Activated T-cell treated with anti-CD3 and anti-CD28 coated beads, Interleukin-2, amount 50 U/mL, for 1 hour (primary cell): ENCODE results near the gene GPR153.

Experiments used
- DNase-seq: peaks from one replicate; pipeline ENCODE4 v3.0.0-alpha.2; 2020

GPR153 gene

GRCh38 chr1:6198646-6199297 lies 62.1 kb downstream of the GPR153 start:
- DNase-seq: no peak

- DNase-seq: no peak
Observed at GRCh38 chr1:6197746-6198427, 63.0 kb downstream of the GPR153 start.
